DND-41 (cell line): ENCODE data around the gene PDILT.
"Not testable (repeated sequence)": the region's sequence is repeated elsewhere in the genome, so short reads cannot be mapped to it uniquely, and the experiment has no call there.

ENCODE experiments used
- ATAC-seq: fragments of 200-7000 bp; cut with Tn5 transposase; 3 replicates; pipeline ENCODE4 v1.9.1; 2021; ENCODE audit warnings: low read depth; ENCODE audit not compliant: insufficient read depth
- DNase-seq: peaks from one replicate; pipeline ENCODE4 v3.0.0-alpha.2; 2020
- H2AFZ ChIP-seq: 2 replicates; pipeline ENCODE4 v1.6.0; 2012; ENCODE audit warnings: low read depth, low read length
- H3K27ac ChIP-seq: 2 replicates; pipeline ENCODE4 v1.5.1; 2012; ENCODE audit warnings: low read length, inconsistent platforms
- H3K27me3 ChIP-seq: fragments of 200-600 bp; sonication (generic); 2 replicates; pipeline ENCODE4 v1.6.0; 2012; ENCODE audit warnings: low read length, mild to moderate bottlenecking, inconsistent platforms; ENCODE audit not compliant: insufficient read depth, poor library complexity
- H3K36me3 ChIP-seq: 2 replicates; pipeline ENCODE4 v1.5.1; 2012; ENCODE audit warnings: low read length, inconsistent platforms; ENCODE audit not compliant: insufficient read depth
- H3K4me1 ChIP-seq: 2 replicates; pipeline ENCODE4 v1.5.1; 2012; ENCODE audit warnings: mild to moderate bottlenecking, low read length; ENCODE audit not compliant: insufficient read depth
- H3K4me2 ChIP-seq: 2 replicates; pipeline ENCODE4 v1.6.0; 2012; ENCODE audit warnings: mild to moderate bottlenecking, moderate library complexity, low read length, inconsistent platforms; ENCODE audit not compliant: insufficient read depth
- H3K4me3 ChIP-seq, 2 experiments: fragments of 200-600 bp in 1 of 2; shearing (Covaris generic) in 1 of 2; 2 replicates each; pipeline ENCODE4 v1.5.1; 2012 to 2016; ENCODE audit warnings: inconsistent platforms in 2 of 2, low read length in 2 of 2, mild to moderate bottlenecking in 2 of 2, low read depth in 1 of 2, moderate library complexity in 1 of 2
- H3K79me2 ChIP-seq: 2 replicates; pipeline ENCODE4 v1.6.0; 2012; ENCODE audit warnings: low read length, inconsistent platforms; ENCODE audit not compliant: insufficient read depth
- H3K9ac ChIP-seq: 2 replicates; pipeline ENCODE4 v1.6.0; 2012; ENCODE audit warnings: low read depth, mild to moderate bottlenecking, inconsistent platforms, low read length, moderate library complexity
- H3K9me3 ChIP-seq: 2 replicates; pipeline ENCODE4 v1.5.1; 2012; ENCODE audit warnings: low read length, moderate library complexity, mild to moderate bottlenecking, inconsistent platforms; ENCODE audit not compliant: insufficient read depth, severe bottlenecking
- H4K20me1 ChIP-seq: 2 replicates; pipeline ENCODE4 v1.6.0; 2012; ENCODE audit warnings: low read length; ENCODE audit not compliant: insufficient read depth
- CTCF ChIP-seq: IDR thresholded peaks from 2 replicates; pipeline ENCODE4 v1.5.1; 2012; ENCODE audit warnings: borderline replicate concordance, low read length, moderate library complexity, mild to moderate bottlenecking; ENCODE audit not compliant: poor library complexity, severe bottlenecking; ENCODE audit errors: extremely low read depth
- EZH2 ChIP-seq: IDR thresholded peaks from 3 replicates; pipeline ENCODE4 v1.6.1; 2012; ENCODE audit warnings: borderline replicate concordance, low read depth, mild to moderate bottlenecking, moderate library complexity, low read length, inconsistent platforms; ENCODE audit not compliant: severe bottlenecking

PDILT gene

GRCh38 chr16:20314575-20314974 is 90.0 kb downstream of the PDILT start:
- no peak overlapping the region for H3K4me2 ChIP-seq
- H3K9me3 ChIP-seq, result no peaks in the 10 kb centered on the region
- DNase-seq (no peak), ATAC-seq (no peak)
- H3K27me3 ChIP-seq, result no peaks in the 10 kb centered on the region
- H3K9ac ChIP-seq, result no peak overlapping the region
- H2AFZ ChIP-seq, result no peak overlapping the region
- H4K20me1 ChIP-seq, result no peaks in the 10 kb centered on the region
- H3K27ac ChIP-seq, result no peak overlapping the region
- no peak for TF ChIP-seq EZH2
- no peak for TF ChIP-seq CTCF
- H3K4me3 ChIP-seq, result no peak overlapping the region
- no peaks in the 10 kb centered on the region for H3K79me2 ChIP-seq
- H3K36me3 ChIP-seq, result no peaks in the 10 kb centered on the region
- H3K4me1 ChIP-seq, result no peaks in the 10 kb centered on the region

GRCh38 chr16:20313741-20314140 is 90.8 kb downstream of the PDILT start:
- DNase-seq (no peak), ATAC-seq (no peak)
- Histone ChIP-seq H2AFZ (no peak overlapping the region), H3K4me2 (no peak overlapping the region), H4K20me1 (no peaks in the 10 kb centered on the region), H3K36me3 (no peaks in the 10 kb centered on the region), H3K9ac (no peak overlapping the region), H3K9me3 (no peaks in the 10 kb centered on the region), H3K4me3 (no peak overlapping the region), H3K27ac (no peak overlapping the region), H3K79me2 (no peaks in the 10 kb centered on the region), H3K27me3 (peaks cover 3% of the 10 kb centered on the region), H3K4me1 (no peaks in the 10 kb centered on the region)
- TF ChIP-seq EZH2 (no peak), CTCF (no peak)

DNA sequence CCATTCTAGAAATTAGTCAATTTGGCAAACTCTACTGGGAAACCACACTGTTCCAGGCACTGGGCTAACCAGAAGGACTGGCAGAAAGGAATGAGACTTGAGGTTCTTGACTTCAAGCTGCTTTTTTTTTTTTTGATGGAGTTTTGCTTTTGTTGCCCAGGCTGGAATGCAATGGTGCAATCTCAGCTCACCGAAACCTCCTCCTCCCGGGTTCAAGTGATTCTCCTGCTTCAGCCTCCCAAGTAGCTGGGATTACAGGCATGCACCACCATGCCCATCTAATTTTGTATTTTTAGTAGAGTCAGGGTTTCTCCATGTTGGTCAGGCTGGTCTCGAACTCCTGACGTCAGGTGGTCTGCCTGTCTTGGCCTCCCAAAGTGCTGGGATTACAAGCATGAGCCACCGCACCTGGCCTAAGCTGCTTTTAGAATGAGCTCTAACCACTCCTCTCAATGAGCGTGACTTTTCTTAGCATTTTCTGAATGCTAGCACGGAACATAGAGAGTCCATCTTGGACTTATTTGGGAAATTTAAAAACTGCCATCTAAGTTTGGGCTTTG is 91.9 kb downstream of the PDILT start:
- H3K4me3 ChIP-seq, ATAC-seq, H3K9ac ChIP-seq, H3K36me3 ChIP-seq, H3K4me1 ChIP-seq, H3K27ac ChIP-seq, H3K9me3 ChIP-seq, H3K79me2 ChIP-seq, H2AFZ ChIP-seq, H3K27me3 ChIP-seq, H3K4me2 ChIP-seq, H4K20me1 ChIP-seq, DNase-seq: not testable (repeated sequence)

- Histone ChIP-seq H2AFZ (no peak overlapping the region), H3K4me1 (no peaks in the 10 kb centered on the region), H3K27ac (no peak overlapping the region), H3K4me2 (no peak overlapping the region), H4K20me1 (no peaks in the 10 kb centered on the region), H3K79me2 (no peaks in the 10 kb centered on the region), H3K36me3 (no peaks in the 10 kb centered on the region), H3K9me3 (no peaks in the 10 kb centered on the region), H3K9ac (no peak overlapping the region), H3K4me3 (no peak overlapping the region), H3K27me3 (peaks cover 3% of the 10 kb centered on the region)
- no peak for TF ChIP-seq EZH2
- TF ChIP-seq CTCF, result no peak
- ATAC-seq (no peak), DNase-seq (no peak)
Measured at GRCh38 chr16:20311548-20311947, 93.0 kb downstream of the PDILT start.
